ENCODE data around the gene SLC22A7. TPM values are rescaled to one million over a fixed set of nuclear protein-coding genes. Genes with fewer than 3 reads are reported as not detected.

The SLC22A7 gene
- total and polyA plus RNA-seq, 4 donors, result 143 to 495 (median 228) TPM

DNA sequence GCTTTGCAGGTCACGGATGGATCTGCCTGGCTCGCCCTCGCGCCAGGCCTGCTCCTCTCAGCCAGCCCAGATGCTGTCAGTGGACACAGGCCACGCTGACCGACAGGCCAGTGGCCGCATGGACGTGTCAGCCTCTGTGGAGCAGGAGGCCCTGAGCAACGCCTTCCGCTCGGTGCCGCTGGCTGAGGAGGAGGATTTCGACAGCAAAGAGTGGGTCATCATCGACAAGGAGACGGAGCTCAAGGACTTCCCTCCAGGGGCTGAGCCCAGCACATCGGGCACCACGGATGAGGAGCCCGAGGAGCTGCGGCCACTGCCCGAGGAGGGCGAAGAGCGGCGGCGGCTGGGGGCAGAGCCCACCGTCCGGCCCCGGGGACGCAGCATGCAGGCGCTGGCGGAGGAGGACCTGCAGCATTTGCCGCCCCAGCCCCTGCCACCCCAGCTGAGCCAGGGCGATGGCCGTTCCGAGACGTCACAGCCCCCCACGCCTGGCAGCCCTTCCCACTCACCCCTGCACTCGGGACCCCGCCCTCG lies 35.2 kb upstream of the SLC22A7 start:
- no peaks in the 10 kb centered on the region for H3K9me3 ChIP-seq (ENCODE audit: control insufficient read depth in 4 of 4, low read length in 3 of 4)
- no peak overlapping the region for H3K27ac ChIP-seq (ENCODE audit: low read depth in 1 of 2, low read length in 2 of 2)
- WGBS, result 88% methylated on average over 39 of the region's 39 CpGs
- no peak overlapping the region for H3K9ac ChIP-seq (ENCODE audit: low read depth in 1 of 2, low read length in 2 of 2)
- TF ChIP-seq, protein P1, sequence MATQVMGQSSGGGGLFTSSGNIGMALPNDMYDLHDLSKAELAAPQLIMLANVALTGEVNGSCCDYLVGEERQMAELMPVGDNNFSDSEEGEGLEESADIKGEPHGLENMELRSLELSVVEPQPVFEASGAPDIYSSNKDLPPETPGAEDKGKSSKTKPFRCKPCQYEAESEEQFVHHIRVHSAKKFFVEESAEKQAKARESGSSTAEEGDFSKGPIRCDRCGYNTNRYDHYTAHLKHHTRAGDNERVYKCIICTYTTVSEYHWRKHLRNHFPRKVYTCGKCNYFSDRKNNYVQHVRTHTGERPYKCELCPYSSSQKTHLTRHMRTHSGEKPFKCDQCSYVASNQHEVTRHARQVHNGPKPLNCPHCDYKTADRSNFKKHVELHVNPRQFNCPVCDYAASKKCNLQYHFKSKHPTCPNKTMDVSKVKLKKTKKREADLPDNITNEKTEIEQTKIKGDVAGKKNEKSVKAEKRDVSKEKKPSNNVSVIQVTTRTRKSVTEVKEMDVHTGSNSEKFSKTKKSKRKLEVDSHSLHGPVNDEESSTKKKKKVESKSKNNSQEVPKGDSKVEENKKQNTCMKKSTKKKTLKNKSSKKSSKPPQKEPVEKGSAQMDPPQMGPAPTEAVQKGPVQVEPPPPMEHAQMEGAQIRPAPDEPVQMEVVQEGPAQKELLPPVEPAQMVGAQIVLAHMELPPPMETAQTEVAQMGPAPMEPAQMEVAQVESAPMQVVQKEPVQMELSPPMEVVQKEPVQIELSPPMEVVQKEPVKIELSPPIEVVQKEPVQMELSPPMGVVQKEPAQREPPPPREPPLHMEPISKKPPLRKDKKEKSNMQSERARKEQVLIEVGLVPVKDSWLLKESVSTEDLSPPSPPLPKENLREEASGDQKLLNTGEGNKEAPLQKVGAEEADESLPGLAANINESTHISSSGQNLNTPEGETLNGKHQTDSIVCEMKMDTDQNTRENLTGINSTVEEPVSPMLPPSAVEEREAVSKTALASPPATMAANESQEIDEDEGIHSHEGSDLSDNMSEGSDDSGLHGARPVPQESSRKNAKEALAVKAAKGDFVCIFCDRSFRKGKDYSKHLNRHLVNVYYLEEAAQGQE (IDR thresholded peaks at IDR 0.05), result no peak
- TF ChIP-seq JUND (IDR thresholded peaks at IDR 0.05) (no peak), ATF3 (IDR thresholded peaks at IDR 0.05) (no peak), RXRA (IDR thresholded peaks at IDR 0.05) (no peak), YY1 (IDR thresholded peaks at IDR 0.05) (no peak), FOXA2 (IDR thresholded peaks at IDR 0.05) (no peak)
- H3K4me3 ChIP-seq (ENCODE audit: low read depth in 1 of 3, low read length in 3 of 3), result no peak overlapping the region
- no peak for DNase-seq (ENCODE audit: low spot score)
- H3K36me3 ChIP-seq (ENCODE audit: control insufficient read depth in 4 of 4, insufficient read depth in 3 of 4, low read depth in 1 of 4, low read length in 3 of 4), result no peaks in the 10 kb centered on the region
- H3K27me3 ChIP-seq (ENCODE audit: control insufficient read depth in 4 of 4, insufficient read depth in 4 of 4, low read length in 3 of 4), result no peaks in the 10 kb centered on the region
- peaks cover 6 to 39% (median 26%) of the 10 kb centered on the region in 4 donors for H3K4me1 ChIP-seq (ENCODE audit: control insufficient read depth in 4 of 4, insufficient read depth in 4 of 4, low read length in 3 of 4)

DNA sequence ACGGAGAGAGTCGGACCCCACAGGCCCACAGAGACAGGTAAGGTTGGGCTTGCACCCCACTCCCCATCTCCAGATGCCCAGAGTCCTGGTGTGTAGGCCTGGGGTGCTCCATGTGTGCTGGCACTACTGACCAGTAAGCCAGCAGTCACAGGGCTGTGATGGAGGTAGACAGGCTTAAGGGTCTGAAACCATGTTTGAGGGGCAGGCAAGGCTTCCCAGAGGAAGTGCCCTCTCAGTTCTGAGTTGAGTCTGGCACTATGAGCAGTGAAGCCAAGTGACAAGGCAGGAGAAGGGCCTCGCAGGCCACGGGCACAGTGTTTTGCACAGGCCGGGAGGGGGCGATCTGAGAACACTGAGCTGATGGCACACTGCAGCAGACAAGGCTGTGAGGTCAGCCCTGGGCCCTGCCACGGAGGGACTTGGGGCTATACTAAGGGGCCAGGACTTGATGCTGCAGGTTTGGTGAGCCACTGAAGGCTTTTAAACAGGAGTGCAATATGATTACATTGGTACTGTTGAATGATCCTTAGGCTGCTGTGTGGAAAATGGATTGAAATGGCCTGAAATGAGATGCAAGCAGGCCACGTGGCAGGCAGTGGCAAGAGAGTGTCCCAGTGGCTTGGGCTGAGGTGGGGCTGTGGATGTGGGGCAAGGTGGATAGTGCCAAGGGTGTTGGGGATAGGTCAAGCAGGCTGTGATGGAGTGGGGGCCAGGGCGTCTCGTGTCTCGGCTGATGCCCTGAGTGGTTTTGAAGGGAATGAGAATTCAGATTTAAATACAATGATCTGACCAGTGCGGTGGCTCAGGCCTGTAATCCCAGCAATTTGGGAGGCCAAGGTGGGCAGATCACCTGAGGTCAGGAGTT lies 34.5 kb upstream of the SLC22A7 start:
- DNase-seq (ENCODE audit: low spot score), result peak; percentile 79
- no peaks in the 10 kb centered on the region for H3K36me3 ChIP-seq (ENCODE audit: control insufficient read depth in 4 of 4, insufficient read depth in 3 of 4, low read depth in 1 of 4, low read length in 3 of 4)
- no peaks in the 10 kb centered on the region for H3K9me3 ChIP-seq (ENCODE audit: control insufficient read depth in 4 of 4, low read length in 3 of 4)
- peaks cover 6 to 46% (median 33%) of the 10 kb centered on the region in 4 donors for H3K4me1 ChIP-seq (ENCODE audit: control insufficient read depth in 4 of 4, insufficient read depth in 4 of 4, low read length in 3 of 4)
- no peak overlapping the region for H3K9ac ChIP-seq (ENCODE audit: low read depth in 1 of 2, low read length in 2 of 2)
- peak overlapping the region in 1 of 2 donors; percentile 25 for H3K27ac ChIP-seq (ENCODE audit: low read depth in 1 of 2, low read length in 2 of 2)
- no peaks in the 10 kb centered on the region for H3K27me3 ChIP-seq (ENCODE audit: control insufficient read depth in 4 of 4, insufficient read depth in 4 of 4, low read length in 3 of 4)
- H3K4me3 ChIP-seq (ENCODE audit: low read depth in 1 of 3, low read length in 3 of 3), result no peak overlapping the region
- TF ChIP-seq, protein P1 (IDR thresholded peaks at IDR 0.05), result no peak
- no peak for TF ChIP-seq HNF4A (conservative IDR thresholded peaks at IDR 0.05)
- TF ChIP-seq, protein P2, sequence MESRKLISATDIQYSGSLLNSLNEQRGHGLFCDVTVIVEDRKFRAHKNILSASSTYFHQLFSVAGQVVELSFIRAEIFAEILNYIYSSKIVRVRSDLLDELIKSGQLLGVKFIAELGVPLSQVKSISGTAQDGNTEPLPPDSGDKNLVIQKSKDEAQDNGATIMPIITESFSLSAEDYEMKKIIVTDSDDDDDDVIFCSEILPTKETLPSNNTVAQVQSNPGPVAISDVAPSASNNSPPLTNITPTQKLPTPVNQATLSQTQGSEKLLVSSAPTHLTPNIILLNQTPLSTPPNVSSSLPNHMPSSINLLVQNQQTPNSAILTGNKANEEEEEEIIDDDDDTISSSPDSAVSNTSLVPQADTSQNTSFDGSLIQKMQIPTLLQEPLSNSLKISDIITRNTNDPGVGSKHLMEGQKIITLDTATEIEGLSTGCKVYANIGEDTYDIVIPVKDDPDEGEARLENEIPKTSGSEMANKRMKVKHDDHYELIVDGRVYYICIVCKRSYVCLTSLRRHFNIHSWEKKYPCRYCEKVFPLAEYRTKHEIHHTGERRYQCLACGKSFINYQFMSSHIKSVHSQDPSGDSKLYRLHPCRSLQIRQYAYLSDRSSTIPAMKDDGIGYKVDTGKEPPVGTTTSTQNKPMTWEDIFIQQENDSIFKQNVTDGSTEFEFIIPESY (IDR thresholded peaks at IDR 0.05), result no peak
- TF ChIP-seq RAD21 (IDR thresholded peaks at IDR 0.05), result peak; percentile 98 to 100
- TF ChIP-seq CTCF (IDR thresholded peaks at IDR 0.05; ENCODE audit: low read depth, low read length, missing input control), result peak; percentile 84
- TF ChIP-seq HNF4G (IDR thresholded peaks at IDR 0.05), result no peak
- WGBS, result 47% methylated on average over 12 of the region's 12 CpGs

All from liver (tissue), 9 donors.